MM.1S (cell line): ENCODE measurements around the gene VPS72.

Source experiments
- DNase-seq: peaks from one replicate; pipeline ENCODE4 v3.0.0-alpha.2; 2015
- H2AFZ ChIP-seq: fragments of 300-600 bp; sonication (generic); 2 replicates; pipeline ENCODE4 v1.6.0; 2016; ENCODE audit warnings: antibody characterized with exemption, low read length
- H3F3A ChIP-seq: fragments of 300-600 bp; sonication (generic); 2 replicates; pipeline ENCODE4 v1.6.1; 2016; ENCODE audit warnings: mild to moderate bottlenecking, antibody characterized with exemption, low read length, moderate library complexity, mixed read lengths; ENCODE audit not compliant: insufficient read depth
- H3K27ac ChIP-seq: fragments of 300-600 bp; sonication (generic); 2 replicates; pipeline ENCODE4 v1.5.1; 2016; ENCODE audit warnings: mild to moderate bottlenecking, low read length
- H3K27me3 ChIP-seq: fragments of 300-600 bp; sonication (generic); replicated peaks from 2 replicates; pipeline ENCODE4 v1.6.0; 2016; ENCODE audit warnings: low read length; ENCODE audit not compliant: insufficient read depth
- H3K36me3 ChIP-seq: fragments of 300-600 bp; sonication (generic); replicated peaks from 2 replicates; pipeline ENCODE4 v1.6.1; 2016; ENCODE audit warnings: mild to moderate bottlenecking, low read length, mixed read lengths; ENCODE audit not compliant: insufficient read depth
- H3K4me1 ChIP-seq: fragments of 300-600 bp; sonication (generic); 2 replicates; pipeline ENCODE4 v1.6.1; 2016; ENCODE audit warnings: low read length, mixed read lengths
- H3K4me2 ChIP-seq: fragments of 300-600 bp; sonication (generic); 2 replicates; pipeline ENCODE4 v1.6.0; 2016; ENCODE audit warnings: low read depth, low read length
- H3K4me3 ChIP-seq: fragments of 300-600 bp; sonication (generic); 2 replicates; pipeline ENCODE4 v1.5.1; 2016; ENCODE audit warnings: low read length, mixed read lengths
- H3K79me2 ChIP-seq: fragments of 300-600 bp; sonication (generic); 2 replicates; pipeline ENCODE4 v1.6.1; 2016; ENCODE audit warnings: mixed run types, low read length, mixed read lengths
- H3K9ac ChIP-seq: fragments of 300-600 bp; sonication (generic); 2 replicates; pipeline ENCODE4 v1.6.1; 2016; ENCODE audit warnings: low read length, mixed read lengths
- H3K9me2 ChIP-seq: fragments of 300-600 bp; sonication (generic); replicated peaks from 2 replicates; pipeline ENCODE4 v1.6.1; 2016; ENCODE audit warnings: mild to moderate bottlenecking, low read length, mixed read lengths; ENCODE audit not compliant: insufficient read depth
- H3K9me3 ChIP-seq: fragments of 300-600 bp; sonication (generic); replicated peaks from 2 replicates; pipeline ENCODE4 v1.6.1; 2016; ENCODE audit warnings: mild to moderate bottlenecking, low read length, mixed read lengths; ENCODE audit not compliant: insufficient read depth
- H4K20me1 ChIP-seq: fragments of 300-600 bp; sonication (generic); 2 replicates; pipeline ENCODE4 v1.6.1; 2016; ENCODE audit warnings: mild to moderate bottlenecking, low read length, moderate library complexity, mixed read lengths; ENCODE audit not compliant: insufficient read depth
- EZH2 ChIP-seq: fragments of 300-600 bp; sonication (generic); optimal IDR thresholded peaks from 2 replicates; pipeline ENCODE3; 2017; ENCODE audit warnings: low read depth, mild to moderate bottlenecking, antibody characterized with exemption, low read length, mixed read lengths
- EZH2phosphoT487 ChIP-seq: fragments of 300-600 bp; sonication (generic); IDR thresholded peaks from 2 replicates; pipeline ENCODE4 v1.6.1; 2018; ENCODE audit warnings: antibody characterized with exemption, low read length
- TF ChIP-seq, protein P1 (sequence below): fragments of 300-600 bp; sonication (generic); IDR thresholded peaks from 2 replicates; pipeline ENCODE4 v1.5.1; 2016; ENCODE audit warnings: antibody characterized with exemption, low read length, mixed read lengths

VPS72 gene

DNA sequence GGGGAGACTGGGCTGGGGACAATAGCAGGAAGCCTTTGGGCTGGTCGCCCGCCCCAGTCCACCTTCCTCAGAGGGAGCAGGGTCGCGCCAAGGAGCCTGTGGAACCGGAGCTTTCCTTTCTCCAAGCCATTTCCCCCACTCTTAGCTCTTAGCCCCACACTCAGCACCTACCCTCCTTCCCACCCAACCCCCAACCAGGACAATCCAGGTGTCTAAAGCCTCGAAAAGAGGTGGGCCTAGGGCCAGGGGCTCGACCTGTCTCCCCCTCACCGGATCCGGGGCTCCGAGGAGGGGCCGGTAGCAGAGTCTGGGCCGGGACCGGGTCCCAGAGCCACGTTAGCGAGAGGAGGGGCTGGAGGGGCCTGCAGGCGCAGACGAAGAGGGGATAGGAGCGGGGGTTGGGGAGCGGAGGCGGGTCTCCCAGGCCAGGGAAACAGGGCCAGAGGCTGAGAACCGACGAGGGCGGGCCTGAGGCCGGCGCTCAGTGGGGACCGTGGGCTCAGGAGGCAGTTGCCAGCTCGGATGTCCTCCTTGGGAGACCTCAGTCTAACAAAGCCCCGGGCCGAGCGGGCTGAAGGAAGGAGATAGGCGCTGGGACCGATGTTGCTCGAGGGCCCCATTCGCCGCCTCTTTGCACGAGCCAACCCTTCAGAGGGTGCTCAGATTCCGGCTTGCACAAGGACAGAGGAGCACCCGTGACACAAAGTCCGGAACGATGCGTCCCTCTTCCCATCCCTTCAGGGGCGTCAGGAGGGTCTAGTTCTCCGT is 44.5 kb downstream of the VPS72 start:
- Histone ChIP-seq H3K4me1 (peaks cover 8% of the 10 kb centered on the region; the same call in 1 of the 2 replicates), H3K9me3 (no peaks in the 10 kb centered on the region), H3K27ac (no peak overlapping the region), H2AFZ (peak overlapping the region; percentile 99), H3K4me3 (peak overlapping the region; percentile 96), H3K79me2 (no peaks in the 10 kb centered on the region), H3K36me3 (no peaks in the 10 kb centered on the region), H4K20me1 (no peaks in the 10 kb centered on the region), H3K9ac (peak overlapping the region; percentile 56; the same call in 1 of the 2 replicates), H3K4me2 (peak overlapping the region; percentile 100), H3F3A (no peaks in the 10 kb centered on the region), H3K27me3 (peaks cover 15% of the 10 kb centered on the region), H3K9me2 (no peaks in the 10 kb centered on the region)
- no peak for TF ChIP-seq EZH2phosphoT487
- TF ChIP-seq, protein P1, sequence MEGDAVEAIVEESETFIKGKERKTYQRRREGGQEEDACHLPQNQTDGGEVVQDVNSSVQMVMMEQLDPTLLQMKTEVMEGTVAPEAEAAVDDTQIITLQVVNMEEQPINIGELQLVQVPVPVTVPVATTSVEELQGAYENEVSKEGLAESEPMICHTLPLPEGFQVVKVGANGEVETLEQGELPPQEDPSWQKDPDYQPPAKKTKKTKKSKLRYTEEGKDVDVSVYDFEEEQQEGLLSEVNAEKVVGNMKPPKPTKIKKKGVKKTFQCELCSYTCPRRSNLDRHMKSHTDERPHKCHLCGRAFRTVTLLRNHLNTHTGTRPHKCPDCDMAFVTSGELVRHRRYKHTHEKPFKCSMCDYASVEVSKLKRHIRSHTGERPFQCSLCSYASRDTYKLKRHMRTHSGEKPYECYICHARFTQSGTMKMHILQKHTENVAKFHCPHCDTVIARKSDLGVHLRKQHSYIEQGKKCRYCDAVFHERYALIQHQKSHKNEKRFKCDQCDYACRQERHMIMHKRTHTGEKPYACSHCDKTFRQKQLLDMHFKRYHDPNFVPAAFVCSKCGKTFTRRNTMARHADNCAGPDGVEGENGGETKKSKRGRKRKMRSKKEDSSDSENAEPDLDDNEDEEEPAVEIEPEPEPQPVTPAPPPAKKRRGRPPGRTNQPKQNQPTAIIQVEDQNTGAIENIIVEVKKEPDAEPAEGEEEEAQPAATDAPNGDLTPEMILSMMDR: no peak
- TF ChIP-seq EZH2: no peak
- DNase-seq: no peak

DNA sequence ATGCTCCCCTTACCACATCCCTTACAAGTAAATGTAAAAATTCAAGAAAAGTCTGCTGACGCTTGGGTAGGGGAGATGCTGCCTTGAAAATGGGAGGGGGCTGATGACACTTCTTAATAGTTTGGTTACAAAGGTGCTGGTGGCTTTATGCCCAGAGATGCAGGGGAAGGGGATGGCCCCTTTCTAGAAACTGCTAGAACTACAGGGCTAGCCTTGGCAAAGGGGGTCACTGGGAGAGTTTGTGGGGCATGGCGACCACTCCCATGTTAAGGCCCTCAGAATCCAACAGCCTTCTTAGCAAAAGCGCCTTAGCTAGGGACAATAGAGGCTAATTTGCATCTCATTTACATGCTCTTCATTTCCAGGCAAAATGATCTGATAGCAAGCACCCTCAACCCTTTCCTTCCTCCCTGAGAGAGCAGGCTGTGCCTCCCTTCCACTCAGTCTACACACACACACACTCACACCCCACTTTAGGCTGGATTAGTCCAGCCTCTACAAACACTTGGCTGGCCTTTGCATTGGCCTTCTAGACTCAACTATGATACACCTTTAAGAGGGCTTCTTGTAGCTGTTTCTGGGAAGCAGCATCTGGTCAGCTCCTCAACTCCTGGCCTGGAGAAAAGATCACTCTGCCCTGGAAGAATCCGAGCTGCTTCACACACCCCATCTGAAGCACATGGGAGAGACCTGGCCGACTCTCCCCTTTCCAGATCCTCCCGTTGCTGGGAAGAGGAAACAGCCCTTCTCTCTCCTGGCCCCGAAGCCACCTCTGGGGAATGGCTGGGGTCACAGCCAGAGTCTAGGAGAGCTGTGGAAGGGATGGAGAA is 45.3 kb downstream of the VPS72 start:
- H3K4me2 ChIP-seq: no peak overlapping the region
- no peak overlapping the region for H3K9ac ChIP-seq

DNA sequence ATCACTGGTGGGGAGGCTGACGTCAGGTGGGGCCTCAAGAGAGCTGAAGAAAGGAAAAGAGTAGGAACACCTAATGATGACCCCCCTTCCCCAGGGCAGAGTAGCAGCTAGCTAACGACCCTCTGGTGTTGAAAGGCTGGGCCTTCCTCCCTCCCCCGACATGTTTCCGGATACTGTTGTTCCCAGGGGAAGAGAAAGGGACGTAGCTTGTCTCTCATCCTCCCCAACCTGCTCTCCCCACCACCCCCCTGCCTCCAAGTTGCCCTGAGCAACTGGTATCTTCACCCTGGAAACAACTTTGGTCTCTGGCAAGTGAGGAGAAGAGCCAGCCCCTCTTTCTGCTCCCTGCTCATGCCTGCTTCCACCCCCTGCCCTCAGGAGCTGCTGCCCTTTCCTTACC is 46.0 kb downstream of the VPS72 start:
- Histone ChIP-seq H3F3A (no peaks in the 10 kb centered on the region), H3K4me2 (no peak overlapping the region), H3K4me1 (peaks cover 8% of the 10 kb centered on the region; the same call in 1 of the 2 replicates), H4K20me1 (no peaks in the 10 kb centered on the region), H3K27me3 (peaks cover 27% of the 10 kb centered on the region), H3K36me3 (no peaks in the 10 kb centered on the region), H2AFZ (no peak overlapping the region), H3K4me3 (no peak overlapping the region), H3K9me3 (no peaks in the 10 kb centered on the region), H3K27ac (no peak overlapping the region), H3K79me2 (no peaks in the 10 kb centered on the region), H3K9ac (no peak overlapping the region), H3K9me2 (no peaks in the 10 kb centered on the region)
- DNase-seq: no peak
- TF ChIP-seq EZH2 (no peak), EZH2phosphoT487 (no peak)
- TF ChIP-seq, protein P1: no peak

More for the DNA sequence above, 45.3 kb downstream of the VPS72 start:
- Histone ChIP-seq H3K4me1 (peaks cover 8% of the 10 kb centered on the region; the same call in 1 of the 2 replicates), H3K36me3 (no peaks in the 10 kb centered on the region), H2AFZ (no peak overlapping the region), H3K27me3 (peaks cover 20% of the 10 kb centered on the region), H3K9me2 (no peaks in the 10 kb centered on the region), H3F3A (no peaks in the 10 kb centered on the region), H3K4me3 (no peak overlapping the region), H4K20me1 (no peaks in the 10 kb centered on the region), H3K27ac (no peak overlapping the region), H3K9me3 (no peaks in the 10 kb centered on the region), H3K79me2 (no peaks in the 10 kb centered on the region)
- DNase-seq: no peak
- TF ChIP-seq, protein P1: no peak
- TF ChIP-seq EZH2phosphoT487 (no peak), EZH2 (no peak)
